SK-N-SH (cell line): ENCODE results near the gene CEP170B. TPM values are rescaled to one million over a fixed set of nuclear protein-coding genes. Genes with fewer than 3 reads are reported as not detected.
A peak's percentile ranks its signal among the peaks of the same experiment; 100 is the strongest.

Experiments
- CTCF ChIA-PET: fragments of 300-600, 350-600 bp; formaldehyde crosslinking; extraction: SDS; loops from one replicate; lab custom pipeline; 2021; lab: Yijun Ruan, JAX
- POLR2A ChIA-PET: fragments of 350-600 bp; sonication (Branson Sonifier 250); formaldehyde crosslinking; extraction: SDS; loops from one replicate; lab custom pipeline; 2020; ENCODE audit warnings: antibody characterized with exemption, inconsistent platforms; lab: Yijun Ruan, JAX
- DNase-seq: peaks from one replicate; pipeline ENCODE4 v3.0.0; 2012
- H2AFZ ChIP-seq: fragments of 200-600 bp; sonication (generic); 2 replicates; pipeline ENCODE4 v1.8.1; 2016; ENCODE audit warnings: antibody characterized with exemption, mild to moderate bottlenecking, low read depth
- H3F3A ChIP-seq: fragments of 200-600 bp; sonication (generic); replicated peaks from 2 replicates; pipeline ENCODE3; 2016; ENCODE audit warnings: antibody characterized with exemption, mild to moderate bottlenecking; ENCODE audit not compliant: insufficient read depth
- H3K27ac ChIP-seq, 2 experiments: fragments of 200-500 bp in 1 of 2; fragments of 200-600 bp in 1 of 2; sonication (Bioruptor generic) in 1 of 2; sonication (generic), shearing (Covaris generic) in 1 of 2; 2 replicates each; pipeline versions ENCODE4 v1.5.1 to v1.6.1; 2014 to 2016; ENCODE audit warnings: low read depth in 2 of 2, inconsistent platforms in 1 of 2, low read length in 1 of 2, mild to moderate bottlenecking in 1 of 2, mixed read lengths in 1 of 2
- H3K27me3 ChIP-seq: fragments of 200-600 bp; sonication (generic), shearing (Covaris generic); 2 replicates; pipeline ENCODE4 v1.6.1; 2016; ENCODE audit warnings: mixed run types; ENCODE audit not compliant: insufficient read depth
- H3K36me3 ChIP-seq, 2 experiments: fragments of 200-500 bp in 1 of 2; fragments of 200-600 bp in 1 of 2; sonication (Bioruptor generic) in 1 of 2; sonication (generic) in 1 of 2; replicated peaks in 1 of 2; 2 replicates each; pipeline versions ENCODE3 to v1.5.1; 2014 to 2016; ENCODE audit warnings: low read length in 1 of 2, mild to moderate bottlenecking in 1 of 2; ENCODE audit not compliant: insufficient read depth in 2 of 2, control insufficient read depth in 1 of 2
- H3K4me1 ChIP-seq, 2 experiments: fragments of 200-500 bp in 1 of 2; fragments of 200-600 bp in 1 of 2; sonication (Bioruptor generic) in 1 of 2; sonication (generic), shearing (Covaris generic) in 1 of 2; 2 replicates each; pipeline versions ENCODE4 v1.5.1 to v1.6.1; 2014 to 2016; ENCODE audit warnings: low read depth in 1 of 2, low read length in 1 of 2, mixed run types in 1 of 2; ENCODE audit not compliant: insufficient read depth in 2 of 2, control insufficient read depth in 1 of 2
- H3K4me2 ChIP-seq: fragments of 200-600 bp; sonication (generic), shearing (Covaris generic); 2 replicates; pipeline ENCODE4 v1.6.1; 2017; ENCODE audit warnings: mixed run types
- H3K4me3 ChIP-seq, 2 experiments: fragments of 200-500 bp in 1 of 2; fragments of 200-600 bp in 1 of 2; sonication (Bioruptor generic) in 1 of 2; sonication (generic), shearing (Covaris generic) in 1 of 2; 2 replicates each; pipeline versions ENCODE4 v1.5.1 to v1.8.1; 2014 to 2016; ENCODE audit warnings: low read depth in 2 of 2, inconsistent platforms in 1 of 2, low read length in 1 of 2, mild to moderate bottlenecking in 1 of 2, mixed read lengths in 1 of 2, moderate library complexity in 1 of 2
- H3K79me2 ChIP-seq: fragments of 200-600 bp; sonication (generic); 2 replicates; pipeline ENCODE4 v1.8.1; 2017; ENCODE audit warnings: mild to moderate bottlenecking; ENCODE audit not compliant: insufficient read depth
- H3K9ac ChIP-seq: fragments of 200-600 bp; sonication (generic); 2 replicates; pipeline ENCODE4 v1.6.1; 2017; ENCODE audit warnings: mixed run types
- H3K9me2 ChIP-seq: fragments of 200-600 bp; sonication (generic); 2 replicates; pipeline ENCODE4 v1.6.1; 2017; ENCODE audit warnings: mixed run types
- H3K9me3 ChIP-seq: fragments of 200-600 bp; sonication (generic); 2 replicates; pipeline ENCODE4 v1.6.1; 2017; ENCODE audit warnings: mixed run types, mild to moderate bottlenecking, moderate library complexity
- H4K20me1 ChIP-seq: fragments of 200-600 bp; sonication (generic); 2 replicates; pipeline ENCODE4 v1.6.1; 2017; ENCODE audit warnings: mild to moderate bottlenecking, mixed run types; ENCODE audit not compliant: insufficient read depth
- ELF1 ChIP-seq: IDR thresholded peaks from 2 replicates; pipeline ENCODE4 v1.4.0; 2012
- EP300 ChIP-seq, 2 experiments: IDR thresholded peaks; 2 replicates each; pipeline versions ENCODE4 v1.4.0 to v1.6.1; 2012; ENCODE audit warnings: borderline replicate concordance in 1 of 2, low read depth in 1 of 2, low read length in 1 of 2
- FOSL2 ChIP-seq: IDR thresholded peaks from 2 replicates; pipeline ENCODE4 v1.4.0; 2012; ENCODE audit warnings: low read depth, mild to moderate bottlenecking, moderate library complexity, borderline replicate concordance
- GABPA ChIP-seq: IDR thresholded peaks from 2 replicates; pipeline ENCODE4 v1.4.0; 2012; ENCODE audit warnings: low read depth, mild to moderate bottlenecking
- JUND ChIP-seq: IDR thresholded peaks from 2 replicates; pipeline ENCODE4 v1.4.0; 2012
- MXI1 ChIP-seq: IDR thresholded peaks from 2 replicates; pipeline ENCODE4 v1.6.1; 2012; ENCODE audit warnings: mild to moderate bottlenecking, low read depth, low read length, improper control_type of control experiment
- NRF1 ChIP-seq: IDR thresholded peaks from 2 replicates; pipeline ENCODE4 v1.6.1; 2012; ENCODE audit warnings: low read depth, mild to moderate bottlenecking, low read length
- PBX3 ChIP-seq: IDR thresholded peaks from 2 replicates; pipeline ENCODE4; 2012
- POLR2AphosphoS5 ChIP-seq: IDR thresholded peaks from 2 replicates; pipeline ENCODE4 v1.6.1; 2012; ENCODE audit warnings: low read depth, low read length
- RAD21 ChIP-seq: IDR thresholded peaks from 2 replicates; pipeline ENCODE4 v1.6.1; 2012; ENCODE audit warnings: mild to moderate bottlenecking, low read length
- RCOR1 ChIP-seq: fragments of 150-350 bp; IDR thresholded peaks from 2 replicates; pipeline ENCODE4 v1.6.1; 2017; ENCODE audit warnings: antibody characterized with exemption, low read length
- RFX5 ChIP-seq: IDR thresholded peaks from 2 replicates; pipeline ENCODE4 v1.6.1; 2012; ENCODE audit warnings: mild to moderate bottlenecking, improper control_type of control experiment, low read length
- RXRA ChIP-seq: IDR thresholded peaks from 2 replicates; pipeline ENCODE4 v1.4.0; 2012; ENCODE audit warnings: low read depth, mild to moderate bottlenecking, borderline replicate concordance
- SMC3 ChIP-seq: IDR thresholded peaks from 2 replicates; pipeline ENCODE4 v1.6.1; 2012; ENCODE audit warnings: low read depth, low read length, improper control_type of control experiment
- TAF1 ChIP-seq: IDR thresholded peaks from 2 replicates; pipeline ENCODE4 v1.6.1; 2012; ENCODE audit warnings: low read depth, mild to moderate bottlenecking, low read length, moderate library complexity, borderline replicate concordance
- TCF12 ChIP-seq: IDR thresholded peaks from 2 replicates; pipeline ENCODE4 v1.4.0; 2012
- TEAD4 ChIP-seq: IDR thresholded peaks from 2 replicates; pipeline ENCODE4 v1.4.0; 2012; ENCODE audit warnings: mild to moderate bottlenecking, borderline replicate concordance; ENCODE audit not compliant: insufficient read depth
- USF2 ChIP-seq: fragments of 150-350 bp; IDR thresholded peaks from 2 replicates; pipeline ENCODE4 v1.6.1; 2017; ENCODE audit warnings: antibody characterized with exemption, low read length, low read depth, borderline replicate concordance
- YY1 ChIP-seq: IDR thresholded peaks from 2 replicates; pipeline ENCODE4 v1.4.0; 2012; ENCODE audit warnings: low read depth, mild to moderate bottlenecking
- whole genome bisulfite sequencing: methylation state at CpG from one replicate; pipeline ENCODE4 v1.1.6; 2017; ENCODE audit warnings: low lambda C conversion rate; 5-methylcytosine and 5-hydroxymethylcytosine counted together
- polyA plus RNA-seq, 3 experiments: library from polyadenylated mRNA; depleted of rRNA; stranded (reverse); fragments of >200 nt; gene quantifications; 2 replicates each; pipeline ENCODE4 v1.2.3, GENCODE V29; 2012
- TF ChIP-seq, protein P1 (sequence below): IDR thresholded peaks from 2 replicates; pipeline ENCODE4 v1.4.0; 2012; ENCODE audit warnings: low read depth
- TF ChIP-seq, protein P2 (sequence below): fragments of 150-350 bp; IDR thresholded peaks from 2 replicates; pipeline ENCODE4 v1.6.1; 2016; ENCODE audit warnings: mild to moderate bottlenecking, low read depth, low read length

Gene CEP170B
- polyA plus RNA-seq, 1 of the 3 experiments (the other 2 are of a cell fraction) = 11.0 TPM

GRCh38 chr14:104867371-104868059, 2.4 kb downstream of the CEP170B start (continued):
- no peak for TF ChIP-seq PBX3
- TF ChIP-seq RCOR1 = no peak

DNA sequence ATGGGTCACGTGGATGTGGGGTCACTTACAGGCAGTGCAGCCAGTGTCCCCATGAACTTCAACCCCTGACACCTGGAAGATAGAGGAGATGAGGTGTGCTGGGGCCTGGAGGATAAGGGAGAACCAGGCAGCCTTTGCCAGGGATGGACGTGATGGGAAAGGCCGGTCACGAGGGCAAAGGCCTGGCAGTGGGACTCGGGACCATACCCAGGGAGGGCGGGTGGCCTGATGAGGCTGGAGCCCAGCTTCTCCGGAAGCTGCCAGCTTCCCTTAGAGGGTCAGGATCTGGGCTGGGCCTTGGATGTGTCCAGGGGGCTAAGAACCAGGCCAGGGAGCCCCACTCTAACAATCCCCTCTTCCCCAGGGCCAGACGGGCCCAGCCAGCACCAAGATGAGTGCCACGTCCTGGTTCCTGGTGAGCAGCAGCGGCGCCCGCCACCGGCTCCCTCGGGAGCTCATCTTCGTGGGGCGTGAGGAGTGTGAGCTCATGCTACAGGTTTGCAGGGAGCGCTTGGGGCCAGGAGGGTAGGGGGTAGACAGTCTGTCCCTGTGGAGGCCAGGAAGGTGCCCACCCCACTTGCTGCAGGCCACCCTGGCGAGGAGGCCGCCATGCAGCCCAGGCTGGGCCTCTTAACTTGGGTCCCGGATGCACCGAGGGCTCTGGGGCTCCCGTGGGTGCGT, 3.1 kb downstream of the CEP170B start:
- Histone ChIP-seq H3K79me2 (peaks cover 66% of the 10 kb centered on the region), H2AFZ (no peak overlapping the region), H3F3A (no peaks in the 10 kb centered on the region), H3K36me3 (peaks cover 0 to 3% of the 10 kb centered on the region in 2 experiments), H4K20me1 (peaks cover 64% of the 10 kb centered on the region), H3K4me2 (peak overlapping the region; percentile 98), H3K9me2 (no peaks in the 10 kb centered on the region), H3K27me3 (no peaks in the 10 kb centered on the region), H3K27ac (no peak overlapping the region), H3K9ac (no peak overlapping the region), H3K4me1 (peaks cover 7 to 12% of the 10 kb centered on the region in 2 experiments; a peak in 2 of 4 replicates), H3K9me3 (no peaks in the 10 kb centered on the region), H3K4me3 (no peak overlapping the region)
- no peak for TF ChIP-seq SMC3
- ChIA-PET CTCF (interaction anchor here (0.6 to 4.5 kb wide), 6 partner anchors 16 to 100 kb away, joined by 3 to 21 read pairs (median 6); no protein-coding TSS in a partner anchor), POLR2A (no interaction called here)
- no peak for DNase-seq
- WGBS = 100% methylated on average over 2 of the region's 23 CpGs

GRCh38 chr14:104868811-104869572, 3.9 kb downstream of the CEP170B start:
- H3K4me3 ChIP-seq = no peak overlapping the region
- no peaks in the 10 kb centered on the region for H3K9me3 ChIP-seq
- ChIA-PET POLR2A (no interaction called here), CTCF (interaction anchor here (0.6 to 4.5 kb wide), 7 partner anchors 17 to 100 kb away, joined by 3 to 21 read pairs (median 4); no protein-coding TSS in a partner anchor)
- TF ChIP-seq USF2 (no peak), JUND (no peak), YY1 (no peak), TCF12 (no peak), TEAD4 (no peak), GABPA (no peak), SMC3 (no peak), FOSL2 (no peak), RCOR1 (no peak), RAD21 (no peak), EP300 (IDR thresholded peaks at IDR 0.05; ENCODE audit: borderline replicate concordance in 1 of 2, low read depth in 1 of 2, low read length in 1 of 2) (no peak), ELF1 (no peak), RFX5 (no peak), MXI1 (no peak), POLR2AphosphoS5 (no peak), RXRA (no peak), TAF1 (no peak), NRF1 (no peak)
- TF ChIP-seq, protein P1, sequence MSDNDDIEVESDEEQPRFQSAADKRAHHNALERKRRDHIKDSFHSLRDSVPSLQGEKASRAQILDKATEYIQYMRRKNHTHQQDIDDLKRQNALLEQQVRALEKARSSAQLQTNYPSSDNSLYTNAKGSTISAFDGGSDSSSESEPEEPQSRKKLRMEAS = no peak
- TF ChIP-seq, protein P2, sequence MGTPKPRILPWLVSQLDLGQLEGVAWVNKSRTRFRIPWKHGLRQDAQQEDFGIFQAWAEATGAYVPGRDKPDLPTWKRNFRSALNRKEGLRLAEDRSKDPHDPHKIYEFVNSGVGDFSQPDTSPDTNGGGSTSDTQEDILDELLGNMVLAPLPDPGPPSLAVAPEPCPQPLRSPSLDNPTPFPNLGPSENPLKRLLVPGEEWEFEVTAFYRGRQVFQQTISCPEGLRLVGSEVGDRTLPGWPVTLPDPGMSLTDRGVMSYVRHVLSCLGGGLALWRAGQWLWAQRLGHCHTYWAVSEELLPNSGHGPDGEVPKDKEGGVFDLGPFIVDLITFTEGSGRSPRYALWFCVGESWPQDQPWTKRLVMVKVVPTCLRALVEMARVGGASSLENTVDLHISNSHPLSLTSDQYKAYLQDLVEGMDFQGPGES = no peak
- 92% methylated on average over 13 of the region's 22 CpGs for WGBS
- H4K20me1 ChIP-seq = peaks cover 72% of the 10 kb centered on the region
- H2AFZ ChIP-seq = no peak overlapping the region
- DNase-seq = no peak
- no peak overlapping the region for H3K9ac ChIP-seq
- no peak overlapping the region for H3K4me2 ChIP-seq
- H3K27ac ChIP-seq = no peak overlapping the region
- H3F3A ChIP-seq = no peaks in the 10 kb centered on the region
- H3K36me3 ChIP-seq = peaks cover 0 to 3% of the 10 kb centered on the region in 2 experiments
- H3K79me2 ChIP-seq = peaks cover 66% of the 10 kb centered on the region
- H3K4me1 ChIP-seq = peaks cover 7 to 12% of the 10 kb centered on the region in 2 experiments; a peak in 2 of 4 replicates
- no peaks in the 10 kb centered on the region for H3K27me3 ChIP-seq
- no peaks in the 10 kb centered on the region for H3K9me2 ChIP-seq
